Breast epithelium (tissue), 3 donors: ENCODE measurements around the gene GALNTL6.

Source experiments
- POLR2A ChIP-seq: fragments of 450-650 bp; IDR thresholded peaks from one replicate; pipeline ENCODE4 v1.6.1; 2016; ENCODE audit warnings: antibody characterized with exemption, mild to moderate bottlenecking, moderate library complexity
- POLR2AphosphoS5 ChIP-seq, 3 donors: sonication (generic); formaldehyde crosslinking; IDR thresholded peaks; one replicate each; pipeline ENCODE4 v1.6.1; 2017; ENCODE audit warnings: antibody characterized with exemption in 3 of 3
- TF ChIP-seq, protein P1 (sequence below), 3 donors: fragments of 450-650 bp; IDR thresholded peaks; one replicate each; pipeline ENCODE4 v1.5.1; 2016 to 2017; ENCODE audit warnings: antibody characterized with exemption in 3 of 3, mild to moderate bottlenecking in 3 of 3, moderate library complexity in 3 of 3

DNA sequence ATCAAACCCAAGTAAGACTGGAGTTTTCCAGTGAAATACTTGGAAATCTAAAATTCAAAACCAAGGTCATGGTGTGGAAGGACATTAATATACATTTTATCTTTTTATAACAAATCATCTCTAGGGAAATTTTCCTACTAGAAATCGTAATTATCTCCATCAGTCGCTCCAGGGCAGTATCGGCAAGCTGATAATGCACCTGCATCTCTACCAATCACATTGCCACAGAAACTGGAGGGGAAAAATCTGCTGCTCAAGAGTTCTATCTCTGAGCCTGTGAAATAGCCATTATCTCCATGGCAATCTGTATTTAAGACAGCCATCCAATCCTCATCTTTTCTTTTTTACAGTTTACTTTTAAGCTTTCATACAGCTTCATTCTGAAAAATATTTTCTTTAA lies 817.1 kb downstream of the GALNTL6 start:
- TF ChIP-seq, protein P1, sequence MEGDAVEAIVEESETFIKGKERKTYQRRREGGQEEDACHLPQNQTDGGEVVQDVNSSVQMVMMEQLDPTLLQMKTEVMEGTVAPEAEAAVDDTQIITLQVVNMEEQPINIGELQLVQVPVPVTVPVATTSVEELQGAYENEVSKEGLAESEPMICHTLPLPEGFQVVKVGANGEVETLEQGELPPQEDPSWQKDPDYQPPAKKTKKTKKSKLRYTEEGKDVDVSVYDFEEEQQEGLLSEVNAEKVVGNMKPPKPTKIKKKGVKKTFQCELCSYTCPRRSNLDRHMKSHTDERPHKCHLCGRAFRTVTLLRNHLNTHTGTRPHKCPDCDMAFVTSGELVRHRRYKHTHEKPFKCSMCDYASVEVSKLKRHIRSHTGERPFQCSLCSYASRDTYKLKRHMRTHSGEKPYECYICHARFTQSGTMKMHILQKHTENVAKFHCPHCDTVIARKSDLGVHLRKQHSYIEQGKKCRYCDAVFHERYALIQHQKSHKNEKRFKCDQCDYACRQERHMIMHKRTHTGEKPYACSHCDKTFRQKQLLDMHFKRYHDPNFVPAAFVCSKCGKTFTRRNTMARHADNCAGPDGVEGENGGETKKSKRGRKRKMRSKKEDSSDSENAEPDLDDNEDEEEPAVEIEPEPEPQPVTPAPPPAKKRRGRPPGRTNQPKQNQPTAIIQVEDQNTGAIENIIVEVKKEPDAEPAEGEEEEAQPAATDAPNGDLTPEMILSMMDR (IDR thresholded peaks at IDR 0.05) = no peak
- TF ChIP-seq POLR2A (no peak), POLR2AphosphoS5 (IDR thresholded peaks at IDR 0.05) (no peak)
